ENCODE results near the gene CBFA2T3.

CBFA2T3 gene

GRCh38 chr16:88948781-88949490 is 28.1 kb downstream of the CBFA2T3 start:
- no peak for TF ChIP-seq POLR2AphosphoS5 (IDR thresholded peaks at IDR 0.05; ENCODE audit: low read depth, low read length)
- TF ChIP-seq REST (IDR thresholded peaks at IDR 0.05; ENCODE audit: insufficient read depth in 1 of 2, low read depth in 2 of 2, low read length in 2 of 2) = no peak

- TF ChIP-seq TAF1 (IDR thresholded peaks at IDR 0.05; ENCODE audit: borderline replicate concordance, insufficient read depth, low read length) (no peak), SIN3A (IDR thresholded peaks at IDR 0.05; ENCODE audit: borderline replicate concordance, insufficient read depth, low read length) (no peak), REST (IDR thresholded peaks at IDR 0.05; ENCODE audit: insufficient read depth in 1 of 2, low read depth in 2 of 2, low read length in 2 of 2) (no peak), POLR2AphosphoS5 (IDR thresholded peaks at IDR 0.05; ENCODE audit: low read depth, low read length) (no peak), FOXP2 (optimal IDR thresholded peaks at IDR 0.05; ENCODE audit: borderline replicate concordance, extremely low read depth, extremely low read length, insufficient read depth) (no peak)
These were observed 31.5 kb downstream of the CBFA2T3 start for GRCh38 chr16:88945473-88945872.

- TF ChIP-seq POLR2AphosphoS5 (IDR thresholded peaks at IDR 0.05; ENCODE audit: low read depth, low read length) = no peak
- no peak for TF ChIP-seq REST (IDR thresholded peaks at IDR 0.05; ENCODE audit: insufficient read depth in 1 of 2, low read depth in 2 of 2, low read length in 2 of 2)
- TF ChIP-seq TAF1 (IDR thresholded peaks at IDR 0.05; ENCODE audit: borderline replicate concordance, insufficient read depth, low read length) = no peak
- TF ChIP-seq SIN3A (IDR thresholded peaks at IDR 0.05; ENCODE audit: borderline replicate concordance, insufficient read depth, low read length) = no peak
- no peak for TF ChIP-seq FOXP2 (optimal IDR thresholded peaks at IDR 0.05; ENCODE audit: borderline replicate concordance, extremely low read depth, extremely low read length, insufficient read depth)
These were observed 33.3 kb downstream of the CBFA2T3 start for GRCh38 chr16:88943741-88944140.

- no peak for TF ChIP-seq FOXP2 (optimal IDR thresholded peaks at IDR 0.05; ENCODE audit: borderline replicate concordance, extremely low read depth, extremely low read length, insufficient read depth)
- no peak for TF ChIP-seq TAF1 (IDR thresholded peaks at IDR 0.05; ENCODE audit: borderline replicate concordance, insufficient read depth, low read length)
- TF ChIP-seq REST (IDR thresholded peaks at IDR 0.05; ENCODE audit: insufficient read depth in 1 of 2, low read depth in 2 of 2, low read length in 2 of 2) = no peak
These were observed 33.8 kb downstream of the CBFA2T3 start for GRCh38 chr16:88943131-88943664.
